ENCODE measurements around the gene WDR47.

The WDR47 gene

GRCh38 chr1:109045595-109045994, 3.7 kb upstream of the WDR47 start:
- no peak overlapping the region for H2BK12ac ChIP-seq (ENCODE audit: low read length)
- H3K9me3 ChIP-seq (ENCODE audit: insufficient read depth, low read depth, low read length), result no peaks in the 10 kb centered on the region
- H3K4me1 ChIP-seq (ENCODE audit: control insufficient read depth in 1 of 2, insufficient read depth in 2 of 2, low read length in 2 of 2), result no peaks in the 10 kb centered on the region
- H3K18ac ChIP-seq (ENCODE audit: low read length), result no peak overlapping the region
- H4K12ac ChIP-seq (ENCODE audit: low read depth, low read length), result no peak overlapping the region
- H3K27me3 ChIP-seq (ENCODE audit: insufficient read depth, low read length), result no peaks in the 10 kb centered on the region
- peaks cover 6% of the 10 kb centered on the region for H3K79me1 ChIP-seq (ENCODE audit: low read length)
- H4K8ac ChIP-seq (ENCODE audit: low read depth, low read length), result no peak overlapping the region
- no CpG with 5 or more reads among the region's 1 CpG for WGBS (ENCODE audit: extremely low coverage, insufficient coverage, insufficient read length)
- H2BK5ac ChIP-seq (ENCODE audit: low read depth, low read length, poor library complexity), result no peak overlapping the region
- no peak overlapping the region for H3K23ac ChIP-seq (ENCODE audit: low read length)
- no peak overlapping the region for H3K14ac ChIP-seq (ENCODE audit: low read length)
- no peak overlapping the region for H2BK120ac ChIP-seq (ENCODE audit: insufficient read depth, low read length, poor library complexity)
- no peak overlapping the region for H4K91ac ChIP-seq (ENCODE audit: low read depth, low read length)
- no peaks in the 10 kb centered on the region for H3K36me3 ChIP-seq (ENCODE audit: control insufficient read depth in 1 of 2, insufficient read depth in 2 of 2, low read length in 2 of 2)
- H3K9ac ChIP-seq (ENCODE audit: low read length), result no peak overlapping the region
- no peak overlapping the region for H3K27ac ChIP-seq (ENCODE audit: low read depth, low read length)
- no peak overlapping the region for H2AFZ ChIP-seq (ENCODE audit: insufficient read depth, low read length, poor library complexity)
- no peak overlapping the region for H3K4me2 ChIP-seq (ENCODE audit: low read length)
- no peak for DNase-seq
- peaks cover 7% of the 10 kb centered on the region for H3K79me2 ChIP-seq (ENCODE audit: control insufficient read depth, insufficient read depth, low read length, poor library complexity)
- H3K4ac ChIP-seq (ENCODE audit: low read depth, low read length), result no peak overlapping the region
- H3K4me3 ChIP-seq (ENCODE audit: low read depth, low read length), result no peak overlapping the region
- no peak overlapping the region for H2AK5ac ChIP-seq (ENCODE audit: low read length)

GRCh38 chr1:109040989-109041620, 797 bp downstream of the WDR47 start:
- Histone ChIP-seq H2AFZ (ENCODE audit: insufficient read depth, low read length, poor library complexity) (peak overlapping the region; percentile 94), H3K4me2 (ENCODE audit: low read length) (peak overlapping the region; percentile 74), H3K4me1 (ENCODE audit: control insufficient read depth in 1 of 2, insufficient read depth in 2 of 2, low read length in 2 of 2) (no peaks in the 10 kb centered on the region), H3K9me3 (ENCODE audit: insufficient read depth, low read depth, low read length) (no peaks in the 10 kb centered on the region), H3K14ac (ENCODE audit: low read length) (peak overlapping the region; percentile 49), H3K9ac (ENCODE audit: low read length) (peak overlapping the region; percentile 65), H3K4me3 (ENCODE audit: low read depth, low read length) (peak overlapping the region; percentile 87), H3K23ac (ENCODE audit: low read length) (no peak overlapping the region), H3K27ac (ENCODE audit: low read depth, low read length) (no peak overlapping the region), H4K12ac (ENCODE audit: low read depth, low read length) (no peak overlapping the region), H3K36me3 (ENCODE audit: control insufficient read depth in 1 of 2, insufficient read depth in 2 of 2, low read length in 2 of 2) (no peaks in the 10 kb centered on the region), H4K8ac (ENCODE audit: low read depth, low read length) (peak overlapping the region; percentile 12), H3K18ac (ENCODE audit: low read length) (peak overlapping the region; percentile 46), H3K4ac (ENCODE audit: low read depth, low read length) (peak overlapping the region; percentile 56), H2AK5ac (ENCODE audit: low read length) (peak overlapping the region; percentile 18), H2BK12ac (ENCODE audit: low read length) (no peak overlapping the region), H3K27me3 (ENCODE audit: insufficient read depth, low read length) (no peaks in the 10 kb centered on the region), H3K79me1 (ENCODE audit: low read length) (peaks cover 6% of the 10 kb centered on the region), H3K79me2 (ENCODE audit: control insufficient read depth, insufficient read depth, low read length, poor library complexity) (peaks cover 7% of the 10 kb centered on the region), H2BK5ac (ENCODE audit: low read depth, low read length, poor library complexity) (no peak overlapping the region), H4K91ac (ENCODE audit: low read depth, low read length) (peak overlapping the region; percentile 19), H2BK120ac (ENCODE audit: insufficient read depth, low read length, poor library complexity) (no peak overlapping the region)
- WGBS (ENCODE audit: extremely low coverage, insufficient coverage, insufficient read length), result no CpG with 5 or more reads among the region's 44 CpGs
- DNase-seq, result peak in 1 of 2 donors; percentile 17

GRCh38 chr1:109040627-109040988, 1.3 kb downstream of the WDR47 start:
- H3K9ac ChIP-seq (ENCODE audit: low read length), result no peak overlapping the region
- H3K4ac ChIP-seq (ENCODE audit: low read depth, low read length), result no peak overlapping the region
- H4K12ac ChIP-seq (ENCODE audit: low read depth, low read length), result no peak overlapping the region
- no peak overlapping the region for H3K4me3 ChIP-seq (ENCODE audit: low read depth, low read length)
- no peak overlapping the region for H2BK5ac ChIP-seq (ENCODE audit: low read depth, low read length, poor library complexity)
- H2BK120ac ChIP-seq (ENCODE audit: insufficient read depth, low read length, poor library complexity), result no peak overlapping the region
- H3K4me2 ChIP-seq (ENCODE audit: low read length), result peak overlapping the region; percentile 74
- no peak overlapping the region for H3K18ac ChIP-seq (ENCODE audit: low read length)
- no peak overlapping the region for H3K14ac ChIP-seq (ENCODE audit: low read length)
- WGBS (ENCODE audit: extremely low coverage, insufficient coverage, insufficient read length), result no CpG with 5 or more reads among the region's 3 CpGs
- no peak overlapping the region for H4K91ac ChIP-seq (ENCODE audit: low read depth, low read length)
- H2BK12ac ChIP-seq (ENCODE audit: low read length), result no peak overlapping the region
- no peak overlapping the region for H3K27ac ChIP-seq (ENCODE audit: low read depth, low read length)
- no peak overlapping the region for H2AK5ac ChIP-seq (ENCODE audit: low read length)
- no peaks in the 10 kb centered on the region for H3K4me1 ChIP-seq (ENCODE audit: control insufficient read depth in 1 of 2, insufficient read depth in 2 of 2, low read length in 2 of 2)
- H3K9me3 ChIP-seq (ENCODE audit: insufficient read depth, low read depth, low read length), result no peaks in the 10 kb centered on the region
- H3K27me3 ChIP-seq (ENCODE audit: insufficient read depth, low read length), result no peaks in the 10 kb centered on the region
- no peak overlapping the region for H2AFZ ChIP-seq (ENCODE audit: insufficient read depth, low read length, poor library complexity)
- H3K79me2 ChIP-seq (ENCODE audit: control insufficient read depth, insufficient read depth, low read length, poor library complexity), result peaks cover 7% of the 10 kb centered on the region
- H3K79me1 ChIP-seq (ENCODE audit: low read length), result peaks cover 6% of the 10 kb centered on the region
- no peak for DNase-seq
- no peak overlapping the region for H4K8ac ChIP-seq (ENCODE audit: low read depth, low read length)
- no peaks in the 10 kb centered on the region for H3K36me3 ChIP-seq (ENCODE audit: control insufficient read depth in 1 of 2, insufficient read depth in 2 of 2, low read length in 2 of 2)
- no peak overlapping the region for H3K23ac ChIP-seq (ENCODE audit: low read length)

- Histone ChIP-seq H2BK12ac (ENCODE audit: low read length) (no peak overlapping the region), H2AK5ac (ENCODE audit: low read length) (no peak overlapping the region), H3K9me3 (ENCODE audit: insufficient read depth, low read depth, low read length) (no peaks in the 10 kb centered on the region), H3K18ac (ENCODE audit: low read length) (no peak overlapping the region), H3K79me1 (ENCODE audit: low read length) (no peaks in the 10 kb centered on the region), H2AFZ (ENCODE audit: insufficient read depth, low read length, poor library complexity) (no peak overlapping the region), H3K79me2 (ENCODE audit: control insufficient read depth, insufficient read depth, low read length, poor library complexity) (no peaks in the 10 kb centered on the region), H3K27me3 (ENCODE audit: insufficient read depth, low read length) (no peaks in the 10 kb centered on the region), H3K4me2 (ENCODE audit: low read length) (no peak overlapping the region), H4K8ac (ENCODE audit: low read depth, low read length) (no peak overlapping the region), H4K12ac (ENCODE audit: low read depth, low read length) (no peak overlapping the region), H3K4me3 (ENCODE audit: low read depth, low read length) (no peak overlapping the region), H3K9ac (ENCODE audit: low read length) (no peak overlapping the region), H2BK5ac (ENCODE audit: low read depth, low read length, poor library complexity) (no peak overlapping the region), H3K4me1 (ENCODE audit: control insufficient read depth in 1 of 2, insufficient read depth in 2 of 2, low read length in 2 of 2) (no peaks in the 10 kb centered on the region), H3K14ac (ENCODE audit: low read length) (no peak overlapping the region), H2BK120ac (ENCODE audit: insufficient read depth, low read length, poor library complexity) (no peak overlapping the region), H3K23ac (ENCODE audit: low read length) (no peak overlapping the region), H3K4ac (ENCODE audit: low read depth, low read length) (no peak overlapping the region), H3K27ac (ENCODE audit: low read depth, low read length) (no peak overlapping the region), H4K91ac (ENCODE audit: low read depth, low read length) (no peak overlapping the region), H3K36me3 (ENCODE audit: control insufficient read depth in 1 of 2, insufficient read depth in 2 of 2, low read length in 2 of 2) (no peaks in the 10 kb centered on the region)
- DNase-seq, result no peak
- no CpG with 5 or more reads among the region's 2 CpGs for WGBS (ENCODE audit: extremely low coverage, insufficient coverage, insufficient read length)
These were observed 7.5 kb downstream of the WDR47 start for GRCh38 chr1:109034382-109034781.
